RCC 7860 (cell line): ENCODE measurements around the gene PASD1.

Source experiments
- DNase-seq: peaks from one replicate; pipeline ENCODE4 v3.0.0-alpha.2; 2015; ENCODE audit warnings: low spot score
- FAIRE-seq: peaks from 2 replicates; lab custom pipeline; 2012; peaks lifted over from hg19 to GRCh38; lab: Jason Lieb, UNC

PASD1 gene

DNA sequence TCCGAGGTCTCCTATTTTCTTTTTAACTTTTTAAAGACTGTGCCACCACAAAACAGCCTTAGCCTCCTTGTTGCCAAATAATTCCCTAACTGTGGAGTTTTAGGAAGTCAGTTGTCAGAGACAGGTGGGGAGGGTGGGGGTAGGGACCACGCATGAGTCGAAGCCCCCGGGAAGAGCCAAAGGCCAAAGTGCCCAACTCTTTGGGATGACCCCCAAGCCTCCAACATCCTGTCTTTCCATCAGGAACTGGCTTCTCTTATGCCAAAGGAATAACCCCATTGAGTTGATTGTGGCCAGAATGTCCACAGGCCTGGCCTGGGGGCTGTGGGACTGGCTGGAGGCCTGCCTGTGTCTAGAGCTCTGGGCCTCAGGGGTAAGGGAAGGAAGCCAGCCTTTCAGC lies 137.6 kb downstream of the PASD1 start:
- no peak for FAIRE-seq
- no peak for DNase-seq

DNA sequence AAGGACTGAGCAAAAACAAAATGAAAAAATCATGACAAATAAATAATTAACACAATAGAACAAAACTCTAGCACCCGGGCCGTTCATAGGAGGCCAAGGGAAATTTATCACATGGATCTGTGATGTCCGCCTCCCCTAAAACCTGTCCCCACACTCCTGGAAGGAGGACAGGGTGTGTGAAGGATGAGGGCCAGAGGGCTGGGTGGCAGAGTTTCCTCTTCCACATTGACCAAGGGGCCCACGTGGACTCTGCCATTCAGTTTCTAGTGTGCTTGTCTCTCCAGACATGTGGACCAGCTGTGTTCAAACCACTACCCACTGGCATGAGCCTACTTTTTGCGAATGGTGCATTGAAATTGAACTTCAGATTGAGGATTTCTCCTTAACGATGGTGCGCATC lies 138.1 kb downstream of the PASD1 start:
- no peak for DNase-seq
- FAIRE-seq: no peak

DNA sequence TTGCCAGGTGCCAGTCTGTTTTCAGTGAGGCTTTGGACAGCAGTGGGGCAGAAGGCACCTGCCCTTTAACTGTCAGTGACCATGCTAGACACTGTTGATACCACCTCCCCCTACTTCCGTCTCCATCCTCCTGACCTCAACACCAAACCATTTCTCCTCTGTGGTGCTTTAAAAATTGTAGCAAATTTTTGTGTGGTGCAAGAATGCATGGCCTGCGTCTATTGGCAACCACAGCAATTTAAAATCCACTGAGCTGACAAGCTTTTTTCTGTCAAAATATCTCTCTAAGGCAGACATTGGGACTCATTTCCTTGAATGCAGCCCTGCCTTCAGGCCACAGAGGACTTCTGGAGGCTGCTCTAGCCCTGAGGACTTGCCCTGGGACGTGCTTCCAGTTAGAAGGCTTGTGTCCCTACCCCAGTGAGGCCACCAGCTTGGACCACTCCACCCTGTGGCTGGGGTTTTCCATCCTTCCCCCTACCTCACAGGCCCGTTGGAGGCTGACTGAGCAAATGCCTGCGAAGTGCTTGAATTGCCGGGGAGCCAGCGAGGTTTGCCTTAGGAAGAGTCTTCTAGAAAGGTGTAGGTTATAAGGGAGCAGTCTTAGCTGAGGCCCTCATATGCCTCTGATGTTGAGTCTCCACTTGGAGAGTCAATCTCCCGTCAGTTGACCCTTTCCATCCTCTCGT lies 138.7 kb downstream of the PASD1 start:
- FAIRE-seq (no peak), DNase-seq (no peak)

DNA sequence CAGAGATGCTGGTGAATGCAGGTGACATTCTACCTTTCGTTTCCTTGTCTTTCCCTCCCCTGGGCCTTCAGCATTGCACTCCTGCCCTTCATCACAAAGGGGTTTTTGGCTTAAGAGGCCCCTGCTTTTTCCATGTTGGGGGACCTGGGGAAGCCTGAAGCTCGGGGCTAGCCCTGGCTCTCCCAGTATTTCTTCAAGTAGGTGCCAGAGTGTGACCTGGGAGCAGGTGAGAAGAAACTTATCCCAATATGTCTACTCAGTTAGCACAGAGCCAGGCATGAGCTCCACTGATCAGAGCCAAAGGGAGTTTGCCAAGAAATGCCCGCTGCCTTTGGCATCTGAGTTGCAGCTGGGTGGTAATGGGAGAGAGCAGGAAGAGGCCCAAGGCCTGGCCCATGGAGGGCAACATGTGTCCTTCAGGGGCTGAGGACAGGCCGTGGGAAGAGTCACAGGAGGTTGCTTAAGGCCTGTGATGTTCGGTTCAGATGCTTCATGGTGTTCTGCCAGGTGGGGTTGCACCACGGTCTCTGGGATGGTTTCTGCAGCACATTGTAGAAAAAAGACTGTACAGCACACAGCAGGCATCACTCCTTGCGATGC lies 139.4 kb downstream of the PASD1 start:
- FAIRE-seq (no peak), DNase-seq (no peak)

DNA sequence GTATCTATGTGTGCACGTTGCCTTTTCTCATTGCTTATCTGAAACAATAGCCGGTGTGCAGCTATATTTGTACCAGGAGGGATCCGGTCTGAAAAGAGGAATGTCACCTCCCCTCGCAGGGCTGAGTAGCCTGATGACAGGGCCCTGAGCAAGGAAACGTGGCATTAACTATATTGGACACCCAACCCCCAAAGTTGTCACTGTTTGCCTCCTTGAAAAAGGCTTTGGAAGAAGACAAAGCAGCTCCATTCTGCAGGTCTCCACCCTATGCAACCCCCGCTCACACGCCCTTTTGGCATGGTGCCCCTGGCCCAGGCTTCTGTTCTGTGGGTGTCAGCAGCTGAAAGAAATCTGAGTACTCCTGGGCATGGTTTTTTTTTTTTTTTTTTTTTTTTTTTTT lies 140.0 kb downstream of the PASD1 start:
- no peak for DNase-seq
- no peak for FAIRE-seq

- FAIRE-seq: no peak
- DNase-seq: no peak
Observed at GRCh38 chrX:151704041-151704663, 140.7 kb downstream of the PASD1 start.

- DNase-seq: no peak
- FAIRE-seq: no peak
Observed at GRCh38 chrX:151708821-151709220, 145.3 kb downstream of the PASD1 start.

- no peak for FAIRE-seq
- DNase-seq: no peak
Observed at GRCh38 chrX:151710457-151710856, 147.0 kb downstream of the PASD1 start.

DNA sequence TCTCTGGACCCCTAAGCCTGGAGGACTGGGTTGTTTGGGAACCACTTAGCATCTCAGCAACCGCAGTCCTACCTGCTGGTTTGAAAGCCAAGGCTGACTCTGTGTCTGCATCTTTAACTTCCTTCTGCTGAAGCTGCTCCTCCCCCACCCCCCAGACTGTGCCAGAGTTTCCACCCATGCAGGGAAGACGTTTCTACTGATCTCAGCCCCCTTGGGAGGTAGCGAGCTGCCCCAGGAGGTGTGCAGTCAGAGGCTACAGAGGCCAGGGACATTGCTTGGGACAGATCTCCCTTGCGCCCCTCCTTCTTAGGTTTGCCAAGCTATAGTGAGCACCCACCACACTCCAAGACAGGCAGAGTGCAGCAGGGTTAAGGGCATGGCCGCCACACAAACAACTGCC lies 147.7 kb downstream of the PASD1 start:
- DNase-seq: no peak
- FAIRE-seq: no peak

DNA sequence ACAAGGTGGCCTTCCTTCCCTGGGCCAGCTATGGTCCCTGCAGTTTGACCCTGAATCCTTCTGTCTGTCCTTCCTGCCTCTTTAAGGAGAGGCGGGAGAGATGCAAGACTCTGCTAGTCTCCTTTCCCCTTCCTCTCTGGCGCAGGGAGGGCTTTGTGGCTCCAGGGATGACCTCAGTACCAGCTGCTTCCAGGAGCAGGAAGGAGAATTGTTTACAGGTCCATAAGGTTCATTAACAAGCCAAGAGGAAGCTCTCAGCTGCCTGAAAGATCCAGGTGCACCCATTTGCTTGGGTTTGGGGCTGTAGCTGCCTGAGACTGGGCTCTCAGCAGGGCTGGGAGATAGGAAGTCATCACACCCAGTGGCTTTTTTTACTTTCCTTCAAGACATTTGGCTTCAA lies 148.3 kb downstream of the PASD1 start:
- no peak for DNase-seq
- no peak for FAIRE-seq

DNA sequence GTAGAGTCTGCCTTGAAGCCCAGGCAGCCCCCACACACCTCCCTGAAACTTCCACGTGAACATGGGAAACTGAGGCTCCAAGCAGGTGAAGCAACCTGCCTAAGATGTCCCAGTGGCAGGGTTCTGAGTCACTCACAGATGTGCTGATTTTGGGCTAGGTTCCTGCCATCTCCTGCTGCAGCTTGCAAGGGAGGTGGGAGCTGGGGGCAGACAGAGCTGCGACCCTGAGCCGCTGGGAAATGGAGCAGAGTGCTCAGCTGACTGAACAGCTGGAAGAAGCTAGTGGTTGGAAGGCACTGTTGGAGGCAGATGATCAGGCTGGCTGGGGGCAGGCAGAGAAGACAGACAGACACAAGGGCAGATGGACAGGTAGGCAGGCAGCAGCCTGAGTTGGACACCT lies 148.8 kb downstream of the PASD1 start:
- FAIRE-seq: no peak
- DNase-seq: no peak

DNA sequence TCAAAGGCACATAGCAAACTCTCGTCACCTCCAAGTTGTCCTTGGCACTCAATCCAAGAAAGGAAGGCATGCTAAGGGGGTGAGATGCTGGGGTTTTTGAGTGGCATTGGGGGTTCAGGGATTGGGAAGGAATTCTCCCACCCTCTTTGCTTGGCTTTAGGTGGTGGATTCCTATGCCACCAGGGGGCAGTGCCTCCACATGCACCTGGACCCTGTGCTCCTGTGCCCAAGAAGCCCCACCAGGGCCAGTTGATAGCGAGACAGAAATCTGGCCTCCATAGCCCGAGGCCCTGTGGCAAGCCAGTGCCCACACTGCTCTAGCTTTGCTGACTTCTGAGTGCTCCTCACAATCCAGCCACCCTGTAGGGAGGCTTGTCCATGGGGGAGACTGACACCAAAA lies 150.4 kb downstream of the PASD1 start:
- DNase-seq (no peak), FAIRE-seq (no peak)

DNA sequence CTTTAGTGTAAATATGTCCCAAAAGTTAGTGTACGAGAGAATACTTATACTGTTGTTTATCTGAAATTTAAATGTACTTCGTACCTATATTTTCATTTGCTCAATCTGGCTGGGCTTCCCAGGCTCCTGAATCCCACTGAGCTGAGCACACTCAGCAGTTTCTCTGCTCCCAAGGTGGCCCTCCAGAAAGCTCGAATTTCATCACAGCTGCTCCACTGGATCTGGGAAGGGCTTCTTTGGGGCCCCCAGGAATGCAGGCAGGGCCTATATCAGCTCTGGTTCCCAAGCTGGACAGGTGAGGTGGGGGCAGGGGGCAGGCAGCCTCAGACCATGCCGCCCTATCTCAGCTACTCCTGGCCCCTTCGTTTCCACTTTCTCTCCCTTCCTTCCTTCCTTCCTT lies 150.9 kb downstream of the PASD1 start:
- FAIRE-seq: no peak
- no peak for DNase-seq

- FAIRE-seq (no peak), DNase-seq (no peak)
Observed at GRCh38 chrX:151715752-151716151, 152.3 kb downstream of the PASD1 start, which contains the start of gene FATE1. TSS of gene FATE1 (plus strand) at chrX:151716035. CDS start at chrX:151716120, 85 bp downstream.

- FAIRE-seq (no peak), DNase-seq (no peak)
Observed at GRCh38 chrX:151722241-151722846, 158.9 kb downstream of the PASD1 start.

DNA sequence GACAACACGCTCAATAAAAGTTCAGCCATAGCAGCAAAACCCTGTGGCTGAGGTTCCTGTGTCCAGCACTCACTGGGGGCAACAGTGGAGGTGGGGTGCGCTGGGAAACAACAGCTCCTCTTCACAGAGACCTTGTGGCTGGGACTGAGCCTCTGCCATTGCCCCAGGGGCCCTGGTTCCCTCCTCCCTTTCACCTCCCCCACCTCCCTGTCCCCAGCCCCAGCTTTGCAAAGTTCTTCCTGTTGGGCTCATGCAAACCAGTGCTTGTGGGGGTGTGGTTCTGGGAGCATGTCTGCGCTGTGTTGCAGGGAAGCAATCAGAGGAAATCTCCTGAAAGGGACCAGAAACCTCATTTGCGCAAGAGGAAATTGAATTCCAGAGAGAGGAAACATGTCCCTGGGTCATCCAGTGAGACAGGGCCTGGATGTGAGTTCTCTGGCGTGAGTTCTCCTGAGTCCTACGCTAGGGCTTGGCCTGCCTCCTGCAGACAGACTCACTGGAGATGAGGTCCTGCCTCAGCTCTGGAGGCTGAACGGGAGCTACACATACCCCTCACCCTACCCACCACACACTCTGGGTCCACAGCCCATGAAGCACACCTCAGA lies 159.8 kb downstream of the PASD1 start:
- no peak for FAIRE-seq
- DNase-seq: no peak

GRCh38 chrX:151724563-151725337 lies 161.3 kb downstream of the PASD1 start:
- FAIRE-seq (no peak), DNase-seq (no peak)

DNA sequence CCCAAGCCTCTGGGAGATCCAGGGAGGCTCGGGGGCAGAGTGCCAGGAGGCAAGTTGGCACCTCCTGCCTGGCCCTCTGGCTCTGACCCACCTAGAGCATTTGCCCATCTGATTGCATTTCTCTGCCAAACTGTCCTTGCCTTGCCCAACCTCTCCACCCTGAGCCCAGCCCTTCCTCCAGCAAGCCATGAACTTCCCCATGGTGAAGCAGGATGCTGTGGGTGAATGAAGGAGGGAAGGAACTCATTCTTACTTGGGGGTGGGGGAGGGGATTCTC lies 161.8 kb downstream of the PASD1 start:
- FAIRE-seq (no peak), DNase-seq (no peak)
